Skeletal muscle tissue (tissue), 2 donors: ENCODE results near the gene DIS3L2. TPM values are rescaled to one million over a fixed set of nuclear protein-coding genes. Genes with fewer than 3 reads are reported as not detected.

Source experiments
- small RNA-seq: library from RNA; depleted of rRNA; stranded (forward); fragments of <200 nt; gene quantifications from one replicate; pipeline ENCODE3, GENCODE V24; 2014
- total RNA-seq: library from RNA; depleted of rRNA; stranded (reverse); fragments of >200 nt; gene quantifications from one replicate; pipeline ENCODE4 v1.2.3, GENCODE V29; 2014

DIS3L2 gene
- total RNA-seq, 1 donor from 2014 or later, result 24.0 TPM

Small RNA genes lying within 50 kb of the gene (small RNA-seq; reads per million reads assigned to genes)
- gene AC068134.3, result not detected
- not detected for gene AC068134.4
- gene MIR562, result not detected

Other genes with a start within 250 kb of the DIS3L2 start
- 14.1 TPM for gene PDE6D, start 180.4 kb upstream of the DIS3L2 start, total RNA-seq
- 10.4 TPM for gene COPS7B, start 175.3 kb upstream of the DIS3L2 start, total RNA-seq
- 5.7 TPM for gene NPPC, start 35.3 kb upstream of the DIS3L2 start, total RNA-seq